ENCODE measurements around the gene MYCBP2.

GRCh38 chr13:77168237-77168636, 158.7 kb downstream of the MYCBP2 start:
- no peak for TF ChIP-seq EZH2 (IDR thresholded peaks at IDR 0.05; ENCODE audit: low read length, missing control alignments)
- no peak for TF ChIP-seq CTCF (conservative IDR thresholded peaks at IDR 0.05 in 1 of 2, IDR thresholded peaks at IDR 0.05 in 1 of 2; ENCODE audit: low read depth in 1 of 2, low read length in 2 of 2)

All from fibroblast of lung (primary cell).